Activated B cell treated with CpG ODN at 0.5 μM for 24 hours (primary cell): ENCODE data around the gene ZNF425. TPM values are rescaled to one million over a fixed set of nuclear protein-coding genes. Genes with fewer than 3 reads are reported as not detected.

Source experiments
- ATAC-seq: fragments of 200-7000 bp; cut with Tn5 transposase; one replicate; pipeline ENCODE4 v1.10.0; 2021; ENCODE audit warnings: low read depth, mild to moderate bottlenecking, moderate library complexity
- CTCF ChIA-PET: fragments of 350-600 bp; sonication (Branson Sonifier 250); formaldehyde crosslinking; loops from one replicate; lab custom pipeline; 2021; ENCODE audit warnings: antibody characterized with exemption; lab: Charles Lee
- POLR2A ChIA-PET: fragments of 350-600 bp; sonication (Branson Sonifier 250); formaldehyde crosslinking; loops from one replicate; lab custom pipeline; 2021; ENCODE audit warnings: antibody characterized with exemption; lab: Charles Lee
- DNase-seq: peaks from one replicate; pipeline ENCODE4 v3.0.0; 2022
- H3K27ac Mint-ChIP-seq: one replicate; pipeline ENCODE4 v1.8.0; 2020; ENCODE audit warnings: mixed read lengths
- H3K27me3 Mint-ChIP-seq: one replicate; pipeline ENCODE4 v1.8.0; 2021; ENCODE audit warnings: mixed read lengths
- H3K36me3 Mint-ChIP-seq: one replicate; pipeline ENCODE4 v1.8.0; 2021; ENCODE audit warnings: low read depth, mixed read lengths
- H3K4me1 Mint-ChIP-seq: one replicate; pipeline ENCODE4 v1.8.0; 2021; ENCODE audit warnings: mixed read lengths
- H3K4me3 Mint-ChIP-seq: one replicate; pipeline ENCODE4 v1.8.0; 2020; ENCODE audit warnings: mild to moderate bottlenecking, mixed read lengths
- H3K9me3 Mint-ChIP-seq: one replicate; pipeline ENCODE4 v1.8.0; 2020; ENCODE audit warnings: mixed read lengths
- intact Hi-C: fragments of 100-400 bp; cut with micrococcal nuclease; formaldehyde crosslinking; loops from one replicate; pipeline ENCODE4 v1.15.1; 2024
- total RNA-seq: library from RNA; stranded (reverse); gene quantifications from 2 replicates; pipeline ENCODE4 v1.2.3, GENCODE V29; 2022
- TF ChIP-seq, protein P1 (sequence below): fragments of 200-600 bp; IDR thresholded peaks from one replicate; pipeline ENCODE4 v1.8.0; 2022; ENCODE audit warnings: antibody characterized with exemption, mild to moderate bottlenecking

Gene ZNF425
- total RNA-seq, 1 donor from 2014 or later = 1.4 TPM

DNA sequence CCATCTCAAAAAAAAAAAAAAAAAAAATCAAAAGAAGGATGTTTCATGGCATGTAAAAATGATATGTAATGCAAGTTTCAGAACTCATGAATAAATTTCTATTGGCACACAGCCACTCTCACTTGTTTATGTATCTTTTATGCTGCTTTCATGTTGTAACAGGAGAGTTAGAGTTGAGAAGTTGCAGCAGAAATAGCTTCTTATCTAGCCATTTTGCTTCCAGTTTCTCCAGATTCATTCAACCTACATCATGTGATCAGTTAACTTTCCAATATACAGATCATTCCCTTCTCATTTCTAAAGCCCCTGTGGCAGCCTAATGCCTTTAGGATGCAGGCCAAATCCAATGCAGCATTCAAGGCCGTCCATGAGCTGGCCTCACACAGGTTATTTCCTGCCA is 66.0 kb downstream of the ZNF425 start:
- Mint-ChIP-seq H3K27me3 (no peaks in the 10 kb centered on the region), H3K27ac (no peak overlapping the region), H3K4me1 (peaks cover 8% of the 10 kb centered on the region), H3K4me3 (no peak overlapping the region), H3K9me3 (no peaks in the 10 kb centered on the region), H3K36me3 (peaks cover 1% of the 10 kb centered on the region)
- DNase-seq (no peak), ATAC-seq (no peak)
- POLR2A ChIA-PET = no interaction called here
- CTCF ChIA-PET = interaction anchor here (1.2 kb wide), 1 partner anchor 55 kb away, joined by 3 read pairs; no protein-coding TSS in a partner anchor
- intact Hi-C loops = no loop called here
- TF ChIP-seq, protein P1, sequence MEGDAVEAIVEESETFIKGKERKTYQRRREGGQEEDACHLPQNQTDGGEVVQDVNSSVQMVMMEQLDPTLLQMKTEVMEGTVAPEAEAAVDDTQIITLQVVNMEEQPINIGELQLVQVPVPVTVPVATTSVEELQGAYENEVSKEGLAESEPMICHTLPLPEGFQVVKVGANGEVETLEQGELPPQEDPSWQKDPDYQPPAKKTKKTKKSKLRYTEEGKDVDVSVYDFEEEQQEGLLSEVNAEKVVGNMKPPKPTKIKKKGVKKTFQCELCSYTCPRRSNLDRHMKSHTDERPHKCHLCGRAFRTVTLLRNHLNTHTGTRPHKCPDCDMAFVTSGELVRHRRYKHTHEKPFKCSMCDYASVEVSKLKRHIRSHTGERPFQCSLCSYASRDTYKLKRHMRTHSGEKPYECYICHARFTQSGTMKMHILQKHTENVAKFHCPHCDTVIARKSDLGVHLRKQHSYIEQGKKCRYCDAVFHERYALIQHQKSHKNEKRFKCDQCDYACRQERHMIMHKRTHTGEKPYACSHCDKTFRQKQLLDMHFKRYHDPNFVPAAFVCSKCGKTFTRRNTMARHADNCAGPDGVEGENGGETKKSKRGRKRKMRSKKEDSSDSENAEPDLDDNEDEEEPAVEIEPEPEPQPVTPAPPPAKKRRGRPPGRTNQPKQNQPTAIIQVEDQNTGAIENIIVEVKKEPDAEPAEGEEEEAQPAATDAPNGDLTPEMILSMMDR = no peak

GRCh38 chr7:149053885-149054284 is 72.2 kb downstream of the ZNF425 start:
- DNase-seq = no peak
- no peaks in the 10 kb centered on the region for H3K36me3 Mint-ChIP-seq
- H3K4me1 Mint-ChIP-seq = no peaks in the 10 kb centered on the region
- H3K27ac Mint-ChIP-seq = no peak overlapping the region
- POLR2A ChIA-PET = no interaction called here
- no peak for ATAC-seq
- no peak overlapping the region for H3K4me3 Mint-ChIP-seq
- TF ChIP-seq, protein P1 = no peak
- CTCF ChIA-PET = interaction anchor here (1.2 kb wide), 1 partner anchor 48 kb away, joined by 4 read pairs; no protein-coding TSS in a partner anchor
- intact Hi-C loops = no loop called here
- H3K27me3 Mint-ChIP-seq = no peaks in the 10 kb centered on the region
- H3K9me3 Mint-ChIP-seq = no peaks in the 10 kb centered on the region

DNA sequence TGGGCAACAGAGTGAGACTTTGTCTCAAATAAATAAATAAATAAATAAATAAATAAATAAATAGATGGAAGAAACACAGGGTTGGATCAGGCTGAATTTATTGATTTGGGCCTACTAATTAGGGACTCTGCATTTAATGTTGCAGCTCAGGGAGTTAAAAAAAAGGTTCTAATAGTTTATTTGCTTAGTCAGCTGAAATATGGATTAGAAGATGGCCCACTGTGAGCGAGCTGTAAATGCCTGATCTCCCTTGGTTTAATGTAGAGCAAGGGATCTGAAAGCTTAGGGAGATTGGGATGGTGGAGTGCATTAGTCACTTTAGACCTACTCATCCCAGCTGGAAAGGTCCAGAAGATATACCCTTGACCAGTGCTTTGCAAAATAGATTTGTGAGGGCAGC is 72.7 kb downstream of the ZNF425 start:
- Mint-ChIP-seq H3K27ac (no peak overlapping the region), H3K4me1 (no peaks in the 10 kb centered on the region), H3K27me3 (no peaks in the 10 kb centered on the region), H3K4me3 (no peak overlapping the region), H3K36me3 (no peaks in the 10 kb centered on the region), H3K9me3 (no peaks in the 10 kb centered on the region)
- ChIA-PET CTCF (interaction anchor here (1.2 to 2.7 kb wide), 2 partner anchors 12 to 48 kb away, joined by 4 to 7 read pairs; no protein-coding TSS in a partner anchor), POLR2A (no interaction called here)
- TF ChIP-seq, protein P1 = no peak
- DNase-seq = no peak
- ATAC-seq = no peak
- intact Hi-C loops = no loop called here

Other genes with a start within 250 kb of the ZNF425 start
- gene EZH2, start 242.0 kb downstream of the ZNF425 start, total RNA-seq = 17.6 and 19.6 TPM in 2 replicates
- 57.4 and 59.4 TPM in 2 replicates for gene PDIA4, start 97.8 kb downstream of the ZNF425 start, total RNA-seq
- 9.2 and 11.0 TPM in 2 replicates for gene ZNF786, start 35.6 kb downstream of the ZNF425 start, total RNA-seq
- gene ZNF398, start 21.1 kb upstream of the ZNF425 start, total RNA-seq = 15.1 and 17.3 TPM in 2 replicates
- 21.6 and 21.7 TPM in 2 replicates for gene ZNF282, start 69.2 kb upstream of the ZNF425 start, total RNA-seq
- gene ZNF212, start 113.3 kb upstream of the ZNF425 start, total RNA-seq = 17.0 and 21.0 TPM in 2 replicates
- 28.5 and 34.1 TPM in 2 replicates for gene ZNF783, start 135.9 kb upstream of the ZNF425 start, total RNA-seq